ENCODE measurements around the gene PLPP4.

- TF ChIP-seq POLR2AphosphoS5 (IDR thresholded peaks at IDR 0.05) (no peak), CTCF (IDR thresholded peaks at IDR 0.05) (no peak), POLR2A (IDR thresholded peaks at IDR 0.05) (no peak)
These were observed 20.5 kb upstream of the PLPP4 start for GRCh38 chr10:120436439-120437112.

All from transverse colon (tissue), 4 donors.